CD4-positive, alpha-beta T cell (primary cell): ENCODE data around the gene CCDC73. TPM values are rescaled to one million over a fixed set of nuclear protein-coding genes. Genes with fewer than 3 reads are reported as not detected.

Source experiments
- ATAC-seq: fragments of 200-7000 bp; cut with Tn5 transposase; one replicate; pipeline ENCODE4 v1.10.0; 2022; ENCODE audit warnings: mild to moderate bottlenecking; ENCODE audit not compliant: poor library complexity
- CTCF ChIA-PET: fragments of 350-600 bp; sonication (Branson Sonifier 250); formaldehyde crosslinking; loops from one replicate; lab custom pipeline; 2021; ENCODE audit warnings: antibody characterized with exemption, inconsistent platforms; lab: Charles Lee
- POLR2A ChIA-PET: fragments of 350-600 bp; sonication (Branson Sonifier 250); formaldehyde crosslinking; loops from one replicate; lab custom pipeline; 2021; ENCODE audit warnings: antibody characterized with exemption, inconsistent platforms; lab: Charles Lee
- DNase-seq, 14 experiments: peaks; one replicate each; pipeline ENCODE4 v3.0.0-alpha.2; 2013 to 2020; ENCODE audit warnings: mixed read lengths in 2 of 14
- H3K27ac ChIP-seq, 2 donors: one replicate each; pipeline versions ENCODE4 v1.5.1 to v1.7.0; 2013; ENCODE audit warnings: low read length in 2 of 2, low read depth in 1 of 2, mild to moderate bottlenecking in 1 of 2
- H3K27me3 ChIP-seq, 2 experiments: 1 replicate in 1 of 2; 2 replicates in 1 of 2; pipeline versions ENCODE4 v1.6.1 to v1.7.0; 2013; ENCODE audit warnings: low read length in 2 of 2, control low read depth in 1 of 2, mild to moderate bottlenecking in 1 of 2, moderate library complexity in 1 of 2; ENCODE audit not compliant: insufficient read depth in 2 of 2, control insufficient read depth in 1 of 2
- H3K36me3 ChIP-seq: one replicate; pipeline ENCODE4 v1.6.1; 2013; ENCODE audit warnings: low read length, control low read depth; ENCODE audit not compliant: insufficient read depth
- H3K4me1 ChIP-seq: one replicate; pipeline ENCODE4 v1.6.1; 2013; ENCODE audit warnings: low read length, control low read depth; ENCODE audit not compliant: insufficient read depth
- H3K4me3 ChIP-seq: one replicate; pipeline ENCODE4 v1.5.1; 2013; ENCODE audit warnings: mild to moderate bottlenecking, low read length, moderate library complexity
- H3K9me3 ChIP-seq, 2 experiments: 1 replicate in 1 of 2; 2 replicates in 1 of 2; pipeline versions ENCODE4 v1.6.1 to v1.7.0; 2013; ENCODE audit warnings: low read length in 2 of 2, mild to moderate bottlenecking in 2 of 2, control low read depth in 1 of 2, moderate library complexity in 1 of 2; ENCODE audit not compliant: control insufficient read depth in 1 of 2, insufficient read depth in 1 of 2
- H3K27ac Mint-ChIP-seq: one replicate; pipeline ENCODE4 v1.8.0; 2020; ENCODE audit warnings: mixed read lengths
- H3K27me3 Mint-ChIP-seq: one replicate; pipeline ENCODE4 v1.8.0; 2021; ENCODE audit warnings: mixed read lengths
- H3K36me3 Mint-ChIP-seq: one replicate; pipeline ENCODE4 v1.8.0; 2021; ENCODE audit warnings: low read depth, mixed read lengths
- H3K4me1 Mint-ChIP-seq: one replicate; pipeline ENCODE4 v1.8.0; 2021; ENCODE audit warnings: low read depth, mixed read lengths
- H3K4me3 Mint-ChIP-seq: one replicate; pipeline ENCODE4 v1.8.0; 2020; ENCODE audit warnings: mild to moderate bottlenecking, mixed read lengths
- H3K9me3 Mint-ChIP-seq: one replicate; pipeline ENCODE4 v1.8.0; 2020; ENCODE audit warnings: mixed read lengths
- CTCF ChIP-seq: fragments of 200-600 bp; IDR thresholded peaks from one replicate; pipeline ENCODE4 v1.8.0; 2022; ENCODE audit warnings: antibody characterized with exemption, mild to moderate bottlenecking
- intact Hi-C, 2 experiments: fragments of 100-400 bp; cut with DNase I in 1 of 2; cut with micrococcal nuclease in 1 of 2; formaldehyde crosslinking; loops; one replicate each; pipeline versions ENCODE4 v1.15.1 to v1.9.0; 2023 to 2025; cut with DNase I, micrococcal nuclease
- total RNA-seq, 174 experiments: library from RNA in 2 of 174; stranded (reverse) in 2 of 174; gene quantifications; one replicate each; pipeline ENCODE4 v1.2.3 and lab custom pipeline; 2021 to 2026

The CCDC73 gene
- total RNA-seq, 2 experiments from 2014 or later = not detected

GRCh38 chr11:32752001-32752400 is 42.5 kb downstream of the CCDC73 start:
- ATAC-seq = no peak
- CTCF ChIA-PET = no interaction called here
- intact Hi-C loops = no loop called here

GRCh38 chr11:32751381-32751780 is 43.1 kb downstream of the CCDC73 start:
- peaks cover 4% of the 10 kb centered on the region in 2 experiments for H3K27me3 ChIP-seq
- no peaks in the 10 kb centered on the region for H3K36me3 Mint-ChIP-seq

More at GRCh38 chr11:32752001-32752400, 42.5 kb downstream of the CCDC73 start:
- H3K4me1 Mint-ChIP-seq = no peaks in the 10 kb centered on the region
- H3K4me3 ChIP-seq = no peak overlapping the region
- no peak overlapping the region for H3K27ac Mint-ChIP-seq
- H3K27me3 Mint-ChIP-seq = peaks cover 21% of the 10 kb centered on the region
- no peak overlapping the region for H3K4me3 Mint-ChIP-seq
- H3K36me3 Mint-ChIP-seq = no peaks in the 10 kb centered on the region
- no peak for DNase-seq
- POLR2A ChIA-PET = no interaction called here
- H3K27ac ChIP-seq = no peak overlapping the region
- peaks cover 6% of the 10 kb centered on the region for H3K9me3 Mint-ChIP-seq
- no peak for TF ChIP-seq CTCF
- H3K27me3 ChIP-seq = peaks cover 4% of the 10 kb centered on the region in 2 experiments
- peaks cover 5 to 18% of the 10 kb centered on the region in 2 experiments for H3K9me3 ChIP-seq
- no peaks in the 10 kb centered on the region for H3K36me3 ChIP-seq
- H3K4me1 ChIP-seq = no peaks in the 10 kb centered on the region

GRCh38 chr11:32729976-32730375 is 64.5 kb downstream of the CCDC73 start:
- no peaks in the 10 kb centered on the region for H3K27me3 ChIP-seq
- peaks cover 7 to 9% of the 10 kb centered on the region in 2 experiments for H3K9me3 ChIP-seq
- Mint-ChIP-seq H3K4me3 (no peak overlapping the region), H3K27ac (no peak overlapping the region), H3K36me3 (no peaks in the 10 kb centered on the region), H3K27me3 (peaks cover 21% of the 10 kb centered on the region), H3K4me1 (no peaks in the 10 kb centered on the region), H3K9me3 (peaks cover 11% of the 10 kb centered on the region)
- ChIA-PET CTCF (no interaction called here), POLR2A (no interaction called here)
- no peak overlapping the region for H3K4me3 ChIP-seq
- no peak overlapping the region for H3K27ac ChIP-seq
- no peaks in the 10 kb centered on the region for H3K4me1 ChIP-seq
- H3K36me3 ChIP-seq = no peaks in the 10 kb centered on the region
- no peak for TF ChIP-seq CTCF
- no peak for ATAC-seq
- intact Hi-C loops = no loop called here
- DNase-seq = no peak

More at GRCh38 chr11:32751381-32751780, 43.1 kb downstream of the CCDC73 start:
- ChIA-PET POLR2A (no interaction called here), CTCF (no interaction called here)
- TF ChIP-seq CTCF = no peak
- H3K4me3 Mint-ChIP-seq = no peak overlapping the region
- H3K4me3 ChIP-seq = no peak overlapping the region
- intact Hi-C loops = no loop called here
- H3K36me3 ChIP-seq = no peaks in the 10 kb centered on the region
- no peaks in the 10 kb centered on the region for H3K4me1 Mint-ChIP-seq
- peaks cover 5 to 18% of the 10 kb centered on the region in 2 experiments for H3K9me3 ChIP-seq
- H3K9me3 Mint-ChIP-seq = peaks cover 8% of the 10 kb centered on the region
- H3K27ac Mint-ChIP-seq = no peak overlapping the region
- ATAC-seq = no peak
- DNase-seq = no peak
- no peaks in the 10 kb centered on the region for H3K4me1 ChIP-seq
- no peak overlapping the region for H3K27ac ChIP-seq
- peaks cover 21% of the 10 kb centered on the region for H3K27me3 Mint-ChIP-seq
